ENCODE results near the gene SLC34A2.
"Not testable (repeated sequence)": the region's sequence is repeated elsewhere in the genome, so short reads cannot be mapped to it uniquely, and the experiment has no call there.

Gene SLC34A2

DNA sequence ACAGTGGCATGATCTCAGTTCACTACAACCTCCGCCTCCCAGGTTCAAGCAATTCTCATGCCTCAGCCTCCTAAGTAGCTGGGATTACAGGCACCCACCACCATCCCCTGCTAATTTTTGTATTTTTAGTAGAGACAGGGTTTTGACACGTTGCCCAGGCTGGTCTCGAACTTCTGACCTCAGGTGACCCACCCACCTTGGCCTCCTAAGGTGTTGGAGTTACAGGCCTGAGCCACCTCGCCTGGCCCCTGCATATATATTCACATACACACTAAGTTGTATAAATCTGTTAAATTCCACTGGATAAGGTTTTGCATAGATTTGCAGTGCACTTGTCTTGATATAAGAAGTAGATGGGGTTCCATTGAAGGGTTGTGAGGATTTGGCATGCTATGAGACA lies 5.8 kb downstream of the SLC34A2 start:
- DNase-seq (ENCODE audit: low read depth): not testable (repeated sequence)

DNA sequence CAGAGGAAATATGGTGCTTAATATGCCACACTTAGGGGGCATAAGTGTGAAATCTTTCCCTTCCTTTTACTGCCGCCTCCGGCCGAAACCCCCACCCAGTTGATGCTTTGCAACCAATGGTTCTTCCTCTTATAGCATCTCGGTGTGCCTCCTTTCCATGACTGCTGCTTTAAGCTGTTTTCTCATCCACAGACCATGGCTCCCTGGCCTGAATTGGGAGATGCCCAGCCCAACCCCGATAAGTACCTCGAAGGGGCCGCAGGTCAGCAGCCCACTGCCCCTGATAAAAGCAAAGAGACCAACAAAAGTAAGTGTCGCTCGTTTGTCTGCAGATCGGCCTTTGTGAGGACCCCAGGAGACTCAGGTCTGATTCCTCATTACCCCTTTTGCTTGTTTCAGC lies 6.7 kb downstream of the SLC34A2 start:
- no peak for DNase-seq (ENCODE audit: low read depth)

DNA sequence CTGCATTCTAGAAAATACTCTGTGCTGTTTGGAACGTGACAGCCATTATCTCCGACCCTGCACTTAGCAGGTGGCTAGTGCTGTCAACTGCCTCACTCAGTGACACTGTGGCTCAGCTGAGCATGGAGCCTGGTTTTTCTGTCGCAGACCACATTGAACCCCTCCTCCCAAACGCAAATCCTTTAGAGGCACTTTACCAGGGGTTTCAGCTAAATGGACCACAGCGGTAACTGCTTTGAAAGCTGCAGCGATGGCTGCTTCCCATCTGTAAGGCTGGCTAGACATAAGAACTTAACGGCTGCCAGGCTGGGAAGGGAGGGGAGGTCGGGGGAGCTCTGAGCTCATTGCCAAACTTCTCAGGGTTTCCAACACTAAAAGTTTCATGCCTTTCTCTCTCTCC lies 8.1 kb downstream of the SLC34A2 start:
- no peak for DNase-seq (ENCODE audit: low read depth)

DNA sequence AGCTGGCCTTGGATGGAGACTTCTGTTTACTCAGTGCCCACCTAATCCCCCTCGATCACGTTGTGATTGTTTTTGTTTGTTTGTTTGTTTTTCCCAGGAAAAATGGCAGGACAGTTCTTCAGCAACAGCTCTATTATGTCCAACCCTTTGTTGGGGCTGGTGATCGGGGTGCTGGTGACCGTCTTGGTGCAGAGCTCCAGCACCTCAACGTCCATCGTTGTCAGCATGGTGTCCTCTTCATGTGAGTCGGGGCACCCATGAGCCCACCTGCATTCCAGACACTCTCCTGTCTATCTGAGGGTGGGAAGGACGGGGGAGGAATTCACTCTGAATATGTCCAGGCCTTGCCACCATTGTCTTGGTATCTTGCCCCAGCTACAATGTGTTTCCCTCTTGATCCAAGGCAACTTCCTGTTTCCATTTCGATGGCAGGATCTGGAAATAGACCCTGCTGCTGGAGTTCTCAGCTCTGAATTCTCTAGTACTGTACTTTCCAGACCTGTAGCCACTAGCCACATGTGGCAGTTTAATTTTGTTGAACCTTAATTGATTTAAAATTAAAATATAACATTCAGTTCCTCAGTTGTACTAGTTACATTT lies 10.5 kb downstream of the SLC34A2 start:
- no peak for DNase-seq (ENCODE audit: low read depth)

DNA sequence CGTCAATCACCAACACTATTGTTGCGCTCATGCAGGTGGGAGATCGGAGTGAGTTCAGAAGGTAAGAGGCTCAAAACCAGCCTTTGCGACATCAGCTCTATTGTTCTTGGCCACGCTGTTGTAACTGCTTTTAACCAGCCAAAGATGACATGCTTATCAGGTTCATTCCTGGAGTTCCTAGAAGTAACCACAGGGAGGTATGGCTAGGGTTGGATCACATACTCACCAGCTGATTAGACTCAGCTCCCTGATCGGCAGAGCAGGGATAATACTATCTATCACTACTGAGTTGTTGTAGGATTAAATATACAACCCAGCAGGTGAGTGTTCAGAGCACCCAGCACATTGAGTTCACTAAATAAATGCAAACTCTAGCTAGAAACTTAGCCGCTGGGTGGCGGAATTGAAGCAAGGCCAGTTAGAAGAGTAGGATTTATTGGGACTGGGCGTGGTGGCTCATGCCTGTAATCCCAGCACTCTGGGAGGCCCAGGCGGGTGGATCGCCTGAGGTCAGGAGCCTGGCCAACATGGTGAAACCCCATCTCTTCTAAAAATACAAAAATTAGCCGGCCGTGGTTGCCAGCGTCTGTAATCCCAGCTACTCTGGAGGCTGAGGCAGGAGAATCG lies 12.4 kb downstream of the SLC34A2 start:
- DNase-seq (ENCODE audit: low read depth): no peak

DNA sequence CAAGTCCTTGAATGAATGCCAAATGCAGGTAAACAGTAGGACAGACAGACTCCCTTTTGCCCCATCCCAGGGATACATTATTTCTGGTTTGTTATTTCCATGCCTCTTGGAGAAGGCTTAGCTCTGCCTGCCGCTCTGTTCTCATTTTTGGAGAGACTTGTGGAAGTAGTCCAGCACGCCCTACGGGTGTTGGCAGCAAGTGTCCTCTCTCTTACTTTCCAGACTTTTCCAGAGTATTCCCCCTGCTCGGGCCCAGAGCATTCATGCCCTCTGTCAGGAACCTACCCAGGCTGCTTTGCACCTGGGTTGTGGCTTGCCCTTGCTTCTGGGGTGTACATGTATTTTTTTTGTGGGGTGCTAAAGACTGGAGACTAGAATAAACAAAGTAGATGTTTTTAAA lies 15.3 kb downstream of the SLC34A2 start:
- no peak for DNase-seq (ENCODE audit: low read depth)

DNA sequence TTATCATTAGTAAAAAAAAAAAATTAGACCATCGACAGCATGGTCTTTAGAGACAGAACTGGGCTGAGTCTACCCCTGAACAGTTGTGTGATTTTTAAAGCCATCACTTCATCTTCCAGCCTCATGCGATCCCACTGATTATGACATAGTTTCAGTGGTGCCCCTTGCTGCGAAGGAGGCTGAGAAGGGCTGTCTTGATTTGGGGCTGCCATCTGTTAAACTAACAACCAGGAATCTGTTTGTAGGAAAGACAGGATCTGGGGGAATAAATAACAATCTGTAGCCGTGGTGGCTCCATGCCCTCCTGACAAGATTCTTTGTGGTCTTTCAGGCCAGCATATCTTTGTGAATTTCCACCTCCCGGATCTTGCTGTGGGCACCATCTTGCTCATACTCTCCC lies 17.1 kb downstream of the SLC34A2 start:
- DNase-seq (ENCODE audit: low read depth): no peak

DNA sequence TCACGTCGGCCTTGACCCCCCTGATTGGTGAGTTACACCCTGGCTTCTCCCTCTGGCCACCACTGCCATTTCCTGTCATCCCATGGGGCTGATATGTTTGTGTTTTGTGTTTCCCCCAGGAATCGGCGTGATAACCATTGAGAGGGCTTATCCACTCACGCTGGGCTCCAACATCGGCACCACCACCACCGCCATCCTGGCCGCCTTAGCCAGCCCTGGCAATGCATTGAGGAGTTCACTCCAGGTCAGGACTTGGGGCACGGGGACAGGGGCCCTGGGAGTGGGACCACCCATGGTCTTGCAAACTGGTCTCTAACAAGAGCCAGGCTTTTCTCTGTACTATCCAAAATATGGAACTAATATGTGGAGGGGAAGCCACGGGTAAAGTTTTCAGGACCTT lies 18.7 kb downstream of the SLC34A2 start:
- no peak for DNase-seq (ENCODE audit: low read depth)

DNA sequence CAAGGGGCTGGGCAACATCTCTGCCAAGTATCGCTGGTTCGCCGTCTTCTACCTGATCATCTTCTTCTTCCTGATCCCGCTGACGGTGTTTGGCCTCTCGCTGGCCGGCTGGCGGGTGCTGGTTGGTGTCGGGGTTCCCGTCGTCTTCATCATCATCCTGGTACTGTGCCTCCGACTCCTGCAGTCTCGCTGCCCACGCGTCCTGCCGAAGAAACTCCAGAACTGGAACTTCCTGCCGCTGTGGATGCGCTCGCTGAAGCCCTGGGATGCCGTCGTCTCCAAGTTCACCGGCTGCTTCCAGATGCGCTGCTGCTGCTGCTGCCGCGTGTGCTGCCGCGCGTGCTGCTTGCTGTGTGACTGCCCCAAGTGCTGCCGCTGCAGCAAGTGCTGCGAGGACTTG lies 20.6 kb downstream of the SLC34A2 start:
- no peak for DNase-seq (ENCODE audit: low read depth)

DNA sequence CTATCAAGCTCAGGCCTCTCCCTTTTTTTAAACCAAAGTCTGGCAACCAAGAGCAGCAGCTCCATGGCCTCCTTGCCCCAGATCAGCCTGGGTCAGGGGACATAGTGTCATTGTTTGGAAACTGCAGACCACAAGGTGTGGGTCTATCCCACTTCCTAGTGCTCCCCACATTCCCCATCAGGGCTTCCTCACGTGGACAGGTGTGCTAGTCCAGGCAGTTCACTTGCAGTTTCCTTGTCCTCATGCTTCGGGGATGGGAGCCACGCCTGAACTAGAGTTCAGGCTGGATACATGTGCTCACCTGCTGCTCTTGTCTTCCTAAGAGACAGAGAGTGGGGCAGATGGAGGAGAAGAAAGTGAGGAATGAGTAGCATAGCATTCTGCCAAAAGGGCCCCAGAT lies 21.5 kb downstream of the SLC34A2 start:
- no peak for DNase-seq (ENCODE audit: low read depth)

DNA sequence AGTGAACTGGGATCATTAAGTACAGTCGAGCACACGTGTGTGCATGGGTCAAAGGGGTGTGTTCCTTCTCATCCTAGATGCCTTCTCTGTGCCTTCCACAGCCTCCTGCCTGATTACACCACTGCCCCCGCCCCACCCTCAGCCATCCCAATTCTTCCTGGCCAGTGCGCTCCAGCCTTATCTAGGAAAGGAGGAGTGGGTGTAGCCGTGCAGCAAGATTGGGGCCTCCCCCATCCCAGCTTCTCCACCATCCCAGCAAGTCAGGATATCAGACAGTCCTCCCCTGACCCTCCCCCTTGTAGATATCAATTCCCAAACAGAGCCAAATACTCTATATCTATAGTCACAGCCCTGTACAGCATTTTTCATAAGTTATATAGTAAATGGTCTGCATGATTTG lies 22.3 kb downstream of the SLC34A2 start:
- DNase-seq (ENCODE audit: low read depth): no peak

DNA sequence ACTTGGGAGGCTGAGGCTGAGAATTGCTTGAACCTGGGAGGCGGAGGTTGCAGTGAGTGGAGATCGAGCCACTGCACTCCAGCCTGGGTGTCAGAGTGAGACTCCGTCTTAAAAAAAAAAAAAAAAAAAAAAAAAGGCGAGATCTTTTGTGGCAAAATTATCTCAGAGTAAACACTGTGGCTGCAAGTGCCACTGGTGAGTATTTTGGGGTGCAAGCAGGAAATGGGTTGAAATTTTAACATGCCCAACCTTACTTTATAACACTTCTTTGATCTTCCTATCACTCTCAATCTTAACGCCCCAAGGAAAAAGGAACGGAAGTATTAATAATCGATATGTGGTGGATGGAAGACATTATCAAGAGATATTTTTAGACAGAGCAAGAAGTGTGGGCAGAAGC lies 32.1 kb downstream of the SLC34A2 start:
- no peak for DNase-seq (ENCODE audit: low read depth)

DNA sequence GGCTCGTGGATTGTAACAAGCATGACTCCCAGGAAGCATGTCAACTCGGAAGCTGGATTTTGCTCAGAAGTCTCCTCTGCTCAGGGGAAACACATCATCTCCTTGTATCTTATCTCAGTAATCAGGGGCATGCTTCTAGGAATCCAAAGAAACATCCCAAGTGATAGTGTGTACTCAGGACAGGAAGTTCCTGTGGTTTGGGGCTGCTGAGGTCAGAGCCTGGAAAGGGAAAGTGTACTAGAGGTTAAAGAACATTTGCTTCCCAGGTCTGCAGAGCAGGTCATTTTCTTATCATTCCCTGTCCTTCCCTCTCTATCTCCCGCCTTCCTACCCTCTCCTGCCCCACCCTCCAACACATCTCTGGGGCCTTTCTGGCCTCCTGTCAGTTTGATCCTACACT lies 38.8 kb downstream of the SLC34A2 start:
- no peak for DNase-seq (ENCODE audit: low read depth)

DNA sequence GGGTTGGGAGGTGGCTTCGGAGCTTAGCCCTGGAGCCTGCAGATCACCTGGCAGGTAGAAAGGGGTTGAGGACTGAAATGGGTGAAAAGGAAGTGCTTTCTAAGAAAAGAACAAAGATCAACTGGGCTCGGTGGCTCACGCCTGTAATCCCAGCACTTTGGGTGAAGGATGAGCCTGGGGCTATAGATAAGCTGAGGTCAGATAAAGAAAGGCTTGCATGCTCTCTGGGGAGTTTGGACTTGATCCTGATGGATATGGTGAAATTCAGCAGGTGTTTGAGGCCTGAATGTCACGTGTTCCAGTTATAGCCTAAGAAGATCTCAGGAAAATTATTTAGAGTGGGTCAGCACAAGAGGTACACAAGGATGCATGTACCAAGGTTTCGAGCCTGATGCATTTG lies 40.8 kb downstream of the SLC34A2 start:
- DNase-seq (ENCODE audit: low read depth): no peak

DNA sequence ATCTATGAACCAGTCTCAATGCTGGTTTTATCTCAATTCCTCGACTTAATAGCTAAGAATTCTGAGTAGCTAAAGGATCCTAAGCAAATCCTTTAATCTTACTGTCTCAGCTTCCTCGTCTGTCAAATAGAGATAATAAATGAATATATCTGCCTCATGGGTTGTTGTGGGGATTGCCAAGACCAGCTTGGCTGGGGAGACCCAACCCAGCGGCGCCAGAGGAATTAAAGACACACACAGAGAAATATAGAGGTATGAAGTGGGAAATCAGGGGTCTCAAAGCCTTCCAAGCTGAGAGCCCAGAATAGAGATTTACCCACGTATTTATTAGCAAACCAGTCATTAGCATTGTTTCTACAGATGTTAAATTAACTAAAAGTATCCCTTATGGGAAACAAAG lies 41.9 kb downstream of the SLC34A2 start:
- DNase-seq (ENCODE audit: low read depth): no peak

DNA sequence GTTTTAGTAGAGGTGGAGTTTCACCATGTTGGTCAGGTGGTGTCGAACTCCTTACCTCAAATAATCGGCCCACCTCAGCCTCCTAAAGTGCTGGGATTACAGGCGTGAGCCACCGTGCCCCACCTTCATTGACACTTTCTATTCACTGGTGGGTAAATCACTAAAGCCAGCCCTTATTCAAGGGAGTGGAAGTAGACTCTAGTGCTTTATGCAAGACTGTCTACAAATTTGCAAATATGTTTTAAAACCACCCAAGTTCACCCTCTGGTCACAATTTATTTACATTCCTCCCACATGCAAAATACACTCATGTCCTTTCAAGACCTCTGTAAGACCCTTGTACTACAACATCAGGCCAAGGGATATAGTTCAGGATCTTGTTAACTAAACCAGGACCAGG lies 45.0 kb downstream of the SLC34A2 start:
- no peak for DNase-seq (ENCODE audit: low read depth)

DNA sequence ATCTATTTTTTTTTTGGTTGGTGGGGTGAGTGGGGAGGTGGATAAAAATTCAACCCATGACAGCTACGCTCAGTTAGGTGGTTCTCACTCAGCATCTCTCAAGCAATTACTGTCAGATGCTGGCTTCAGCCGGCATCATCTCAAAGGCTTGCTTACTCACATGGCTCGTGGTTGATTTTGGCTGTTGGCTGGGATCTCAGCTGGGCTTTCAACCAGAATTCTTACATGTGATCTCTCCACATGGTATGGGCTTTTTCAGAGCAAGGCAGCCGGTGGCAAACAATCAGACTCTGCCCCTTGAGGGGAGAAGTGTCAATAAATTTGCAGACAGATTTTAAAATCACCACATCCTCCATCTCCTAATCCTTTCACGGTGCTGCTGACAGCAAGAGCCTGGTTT lies 47.2 kb downstream of the SLC34A2 start:
- no peak for DNase-seq (ENCODE audit: low read depth)

DNA sequence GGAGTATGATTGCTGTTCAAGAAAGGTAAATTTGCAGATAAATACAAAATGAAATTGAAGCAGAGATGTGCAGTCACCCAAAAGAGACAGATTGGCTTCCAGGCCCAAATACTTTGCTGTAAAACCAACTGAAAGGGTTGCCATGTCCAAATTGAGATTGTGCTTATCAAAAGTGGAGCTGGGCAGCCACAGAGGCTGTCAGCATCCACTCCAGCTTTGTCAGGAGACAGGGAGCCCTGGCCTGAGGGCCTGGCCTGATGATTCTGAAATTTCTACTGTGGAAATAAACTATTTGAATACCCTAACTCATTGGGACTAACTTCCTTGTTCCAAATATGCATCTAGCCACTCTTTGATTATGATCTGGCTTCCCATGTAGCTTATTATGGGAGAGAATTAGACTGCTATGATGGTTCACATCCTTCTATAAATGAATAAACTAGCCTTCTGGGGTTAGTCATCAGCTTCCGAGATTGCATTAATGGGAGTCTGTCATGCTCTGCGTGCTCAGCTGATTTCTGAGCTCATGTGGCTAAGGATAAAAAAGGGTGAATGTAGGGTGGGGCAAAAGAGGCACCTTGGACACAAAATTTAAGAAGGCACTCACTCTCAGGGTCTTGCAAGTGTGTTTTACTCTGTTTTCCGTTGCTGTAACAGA lies 48.2 kb downstream of the SLC34A2 start:
- no peak for DNase-seq (ENCODE audit: low read depth)

DNA sequence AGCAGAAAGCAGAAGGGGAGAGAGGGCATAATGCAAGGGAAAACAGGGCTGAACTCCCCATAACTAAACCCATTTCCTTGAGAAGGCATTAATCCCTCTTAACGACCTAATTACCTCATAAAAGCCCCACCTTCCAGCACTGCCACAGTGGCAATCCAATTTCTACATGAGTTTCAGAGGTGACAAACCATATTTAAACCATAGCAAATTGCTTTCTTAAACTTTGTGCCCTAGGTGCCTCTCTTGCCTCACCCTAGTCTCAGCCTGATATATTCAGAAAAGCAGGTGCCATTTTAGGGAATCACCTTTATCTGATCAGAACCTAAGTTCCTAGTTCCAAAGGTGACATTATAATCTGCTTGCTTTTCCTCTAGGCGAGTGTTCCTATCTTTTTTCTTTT lies 48.9 kb downstream of the SLC34A2 start:
- no peak for DNase-seq (ENCODE audit: low read depth)

DNA sequence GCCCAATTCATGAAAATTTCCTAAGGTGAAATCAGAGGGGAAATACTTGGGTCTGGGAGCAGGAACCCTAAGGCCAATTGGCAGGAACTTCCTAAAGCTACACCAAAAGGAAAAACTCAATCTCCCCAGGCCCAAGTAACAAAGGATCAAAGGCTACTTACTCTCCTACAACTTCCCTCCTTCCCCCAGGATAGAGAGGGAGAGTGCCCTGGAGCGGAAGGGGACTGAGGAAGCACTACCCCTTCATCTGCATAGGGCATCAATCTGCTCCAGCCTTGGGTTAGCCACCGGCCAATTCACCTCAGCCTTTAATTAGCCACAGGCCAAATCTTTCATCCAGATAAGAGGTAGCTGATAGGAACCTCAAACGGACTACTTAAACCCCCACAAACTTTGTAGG lies 55.0 kb downstream of the SLC34A2 start:
- DNase-seq (ENCODE audit: low read depth): no peak

DNA sequence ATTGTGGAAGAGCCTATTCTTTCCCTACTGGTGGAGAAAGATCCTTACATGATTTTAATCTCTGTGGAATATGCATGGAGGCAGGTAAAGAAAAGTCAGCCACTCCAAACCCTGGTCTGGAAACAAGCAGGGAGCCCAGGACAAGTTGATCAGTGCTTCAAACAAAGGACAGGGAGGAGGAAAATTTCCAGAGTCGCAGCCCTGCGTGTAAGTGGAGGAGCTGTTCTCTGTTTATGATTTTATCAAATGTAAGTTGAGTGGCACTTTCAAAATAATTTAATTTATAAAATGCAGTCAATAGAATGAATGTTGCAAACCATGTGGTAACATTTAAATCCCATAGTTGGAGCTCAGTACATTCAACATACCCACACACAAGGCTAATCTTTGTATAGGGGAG lies 57.0 kb downstream of the SLC34A2 start:
- no peak for DNase-seq (ENCODE audit: low read depth)

DNA sequence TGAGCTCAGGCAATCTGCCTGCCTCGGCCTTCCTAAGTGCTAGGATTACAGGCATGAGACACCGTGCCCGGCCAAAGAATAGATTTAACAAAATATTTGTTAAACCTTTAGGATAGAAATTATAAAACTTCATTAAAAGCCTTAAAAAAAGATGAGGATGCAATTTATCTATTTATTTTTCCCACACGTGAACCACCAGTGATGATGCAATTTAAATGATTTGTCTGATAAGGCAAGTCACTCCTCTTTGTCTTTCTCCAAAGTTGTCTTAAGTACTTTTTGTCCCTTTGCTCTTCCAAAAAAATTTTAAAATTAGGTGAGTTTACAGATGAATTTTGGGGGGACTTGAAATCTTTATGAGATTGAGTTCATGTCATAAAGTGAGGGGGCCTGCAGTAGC lies 58.2 kb downstream of the SLC34A2 start:
- no peak for DNase-seq (ENCODE audit: low read depth)

DNA sequence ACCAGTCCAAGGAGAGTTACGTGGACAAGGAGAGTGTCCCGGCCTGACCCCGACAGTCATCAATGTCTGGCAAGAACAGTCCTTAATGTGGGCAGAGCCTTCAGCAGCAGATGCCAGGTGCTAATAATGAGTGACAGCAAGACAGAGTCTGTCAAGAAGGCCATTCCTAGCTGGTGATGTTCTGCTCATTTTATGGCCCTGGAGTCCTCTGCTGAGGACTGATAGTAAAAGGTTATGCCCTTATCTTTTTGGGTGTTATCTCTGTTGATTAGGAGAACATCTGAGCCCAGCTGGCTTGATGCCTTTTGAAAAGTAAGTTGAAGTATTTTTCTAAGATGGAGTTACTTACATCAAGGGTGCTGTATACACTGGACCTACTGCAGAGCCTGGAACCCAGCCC lies 67.3 kb downstream of the SLC34A2 start:
- no peak for DNase-seq (ENCODE audit: low read depth)

DNA sequence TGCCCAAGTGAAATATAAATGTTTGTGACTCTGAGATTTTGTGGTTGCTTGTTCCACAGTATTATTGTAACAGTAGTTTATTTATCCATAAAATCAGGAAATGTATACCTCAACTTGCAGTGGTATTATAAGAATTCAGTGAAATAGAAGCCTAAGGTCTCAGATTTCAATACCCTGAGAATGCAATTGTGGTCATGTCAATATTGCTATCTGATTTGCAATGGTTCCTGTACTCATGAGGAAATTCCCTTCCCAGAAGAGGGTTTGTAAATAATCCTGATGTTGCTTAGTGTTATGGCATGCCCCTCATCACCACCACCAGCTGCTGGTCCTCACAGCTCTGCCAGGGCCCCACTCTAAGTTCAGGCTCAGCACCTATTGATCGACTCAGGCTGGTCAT lies 67.8 kb downstream of the SLC34A2 start:
- no peak for DNase-seq (ENCODE audit: low read depth)
